ENCODE data around the gene NRXN3.

GRCh38 chr14:79899610-79900009 lies 1729.4 kb downstream of the NRXN3 start:
- TF ChIP-seq, protein P1, sequence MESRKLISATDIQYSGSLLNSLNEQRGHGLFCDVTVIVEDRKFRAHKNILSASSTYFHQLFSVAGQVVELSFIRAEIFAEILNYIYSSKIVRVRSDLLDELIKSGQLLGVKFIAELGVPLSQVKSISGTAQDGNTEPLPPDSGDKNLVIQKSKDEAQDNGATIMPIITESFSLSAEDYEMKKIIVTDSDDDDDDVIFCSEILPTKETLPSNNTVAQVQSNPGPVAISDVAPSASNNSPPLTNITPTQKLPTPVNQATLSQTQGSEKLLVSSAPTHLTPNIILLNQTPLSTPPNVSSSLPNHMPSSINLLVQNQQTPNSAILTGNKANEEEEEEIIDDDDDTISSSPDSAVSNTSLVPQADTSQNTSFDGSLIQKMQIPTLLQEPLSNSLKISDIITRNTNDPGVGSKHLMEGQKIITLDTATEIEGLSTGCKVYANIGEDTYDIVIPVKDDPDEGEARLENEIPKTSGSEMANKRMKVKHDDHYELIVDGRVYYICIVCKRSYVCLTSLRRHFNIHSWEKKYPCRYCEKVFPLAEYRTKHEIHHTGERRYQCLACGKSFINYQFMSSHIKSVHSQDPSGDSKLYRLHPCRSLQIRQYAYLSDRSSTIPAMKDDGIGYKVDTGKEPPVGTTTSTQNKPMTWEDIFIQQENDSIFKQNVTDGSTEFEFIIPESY (IDR thresholded peaks at IDR 0.05; ENCODE audit: borderline replicate concordance, low read depth) = no peak
- TF ChIP-seq RCOR1 (IDR thresholded peaks at IDR 0.05; ENCODE audit: low read length) = no peak
- no peak for TF ChIP-seq CTCF (IDR thresholded peaks at IDR 0.05)

Data from SK-N-SH (cell line).